Left cardiac atrium (tissue), 4 donors: Measurements from ENCODE around the gene TKT. TPM values are rescaled to one million over a fixed set of nuclear protein-coding genes. Genes with fewer than 3 reads are reported as not detected.
"Not testable (repeated sequence)": the region's sequence is repeated elsewhere in the genome, so short reads cannot be mapped to it uniquely, and the experiment has no call there.

Experiments
- ATAC-seq, 2 donors: fragments of 200-7000 bp; cut with Tn5 transposase; one replicate each; pipeline ENCODE4 v1.9.1; 2020; ENCODE audit warnings: mild to moderate bottlenecking in 2 of 2, moderate library complexity in 2 of 2
- DNase-seq: peaks from one replicate; pipeline ENCODE4 v3.0.0-alpha.2; 2020
- intact Hi-C, 2 donors: fragments of 100-400 bp; cut with DNase I; formaldehyde crosslinking; loops; one replicate each; pipeline versions ENCODE4 v1.14.1 to v1.15.1; 2022 to 2023
- total RNA-seq, 2 donors: library from RNA; stranded (reverse); fragmentation: NEBNext Ultra II Directional; extraction: Animal tissue kit (Norgen Biotek cat#: 25700); gene quantifications; one replicate each; pipeline ENCODE4 v1.2.1, GENCODE V29; 2021
- donor health status: DM: no; HTN: yes; CAD: no.
- donor health status: DM: no; HTN: yes; CAD: no; lungs with severe emphysema.
- donor health status: DM: yes; HTN: yes; CAD: no.
- donor health status: Dilated cardiomyopathy.

TKT gene
- total RNA-seq, 2 donors from 2014 or later = 91.0 to 92.4 TPM

GRCh38 chr3:53264718-53265117 is 8.9 kb upstream of the TKT start:
- ATAC-seq = peak; percentile 71 to 74
- intact Hi-C loops = no loop called here
- no peak for DNase-seq

- DNase-seq (no peak), ATAC-seq (no peak)
- intact Hi-C loops = no loop called here
These were observed 8.1 kb upstream of the TKT start for GRCh38 chr3:53263907-53264306.

- ATAC-seq (peak in 1 of 2 donors; percentile 25), DNase-seq (no peak)
- intact Hi-C loops = no loop called here
These were observed 5.9 kb upstream of the TKT start for GRCh38 chr3:53261712-53262111.

GRCh38 chr3:53260286-53260785 is 4.5 kb upstream of the TKT start:
- DNase-seq (no peak), ATAC-seq (peak in 1 of 2 donors; percentile 3)
- intact Hi-C loops = no loop called here

- intact Hi-C loops = no loop called here
- DNase-seq (no peak), ATAC-seq (peak in 1 of 2 donors; percentile 6)
These were observed 3.8 kb upstream of the TKT start for GRCh38 chr3:53259427-53260259.

GRCh38 chr3:53258600-53259426 is 3.0 kb upstream of the TKT start:
- DNase-seq (no peak), ATAC-seq (no peak)
- intact Hi-C loops = no loop called here

GRCh38 chr3:53257465-53257864 is 1.6 kb upstream of the TKT start:
- ATAC-seq = no peak
- no peak for DNase-seq
- intact Hi-C loops = no loop called here

GRCh38 chr3:53256704-53257055 is 858 bp upstream of the TKT start:
- intact Hi-C loops = no loop called here
- DNase-seq (no peak), ATAC-seq (no peak)

- intact Hi-C loops = no loop called here
- no peak for DNase-seq
- peak; percentile 45 to 71 for ATAC-seq
These were observed 423 bp downstream of the TKT start for GRCh38 chr3:53255423-53255774.

GRCh38 chr3:53254509-53255422 is 1.1 kb downstream of the TKT start:
- DNase-seq = peak; percentile 79
- intact Hi-C loops = no loop called here
- ATAC-seq = peak; percentile 31 to 69

GRCh38 chr3:53253707-53254508 is 1.9 kb downstream of the TKT start:
- intact Hi-C loops = no loop called here
- DNase-seq = no peak
- no peak for ATAC-seq

GRCh38 chr3:53252947-53253322 is 2.9 kb downstream of the TKT start:
- intact Hi-C loops, ATAC-seq: not testable (repeated sequence)
- peak; percentile 3 for DNase-seq

GRCh38 chr3:53252096-53252946 is 3.5 kb downstream of the TKT start:
- no peak for ATAC-seq
- DNase-seq = no peak
- intact Hi-C loops = no loop called here

GRCh38 chr3:53250881-53251605 is 4.8 kb downstream of the TKT start:
- ATAC-seq (no peak), DNase-seq (no peak)
- intact Hi-C loops = no loop called here

GRCh38 chr3:53250453-53250852 is 5.4 kb downstream of the TKT start:
- DNase-seq = no peak
- ATAC-seq = no peak

GRCh38 chr3:53248161-53248560 is 7.7 kb downstream of the TKT start:
- intact Hi-C loops = no loop called here
- ATAC-seq (no peak), DNase-seq (no peak)

More at GRCh38 chr3:53250453-53250852, 5.4 kb downstream of the TKT start:
- intact Hi-C loops = no loop called here

GRCh38 chr3:53247619-53248018 is 8.2 kb downstream of the TKT start:
- intact Hi-C loops = no loop called here
- no peak for DNase-seq
- ATAC-seq = no peak
